ENCODE results near the gene M1AP.
"Not testable (repeated sequence)": the region's sequence is repeated elsewhere in the genome, so short reads cannot be mapped to it uniquely, and the experiment has no call there.

Gene M1AP

DNA sequence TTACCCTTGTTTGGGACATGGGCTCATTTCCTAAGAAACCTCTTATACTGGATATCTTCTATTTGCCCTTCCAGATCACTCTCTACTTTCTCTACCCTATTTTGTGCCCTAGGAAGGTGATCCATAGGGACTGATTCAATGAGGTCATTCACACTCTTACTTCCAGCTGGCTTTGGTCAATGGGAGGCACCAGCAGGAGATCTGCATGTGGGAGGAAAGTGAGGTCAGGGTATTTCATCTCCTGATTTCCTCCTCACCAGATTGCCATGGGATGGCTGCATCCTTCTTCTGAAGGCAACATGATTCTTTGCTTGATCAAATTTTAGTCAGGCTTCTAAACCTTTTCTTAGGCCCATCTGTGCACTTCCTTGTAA is 15.2 kb downstream of the M1AP start:
- Histone ChIP-seq H4K8ac (ENCODE audit: low read depth, low read length) (no peak overlapping the region), H2BK15ac (ENCODE audit: low read length) (no peak overlapping the region), H2BK12ac (ENCODE audit: low read length) (no peak overlapping the region), H3K4me1 (ENCODE audit: control insufficient read depth in 2 of 2, insufficient read depth in 1 of 2, low read depth in 1 of 2, low read length in 2 of 2) (peaks cover 0 to 7% of the 10 kb centered on the region in 2 donors), H4K91ac (ENCODE audit: low read depth, low read length, poor library complexity) (no peak overlapping the region), H3K4me3 (ENCODE audit: low read length in 2 of 2) (no peak overlapping the region), H2BK120ac (ENCODE audit: low read depth, low read length) (no peak overlapping the region), H3K27me3 (ENCODE audit: control insufficient read depth in 3 of 3, insufficient read depth in 3 of 3, low read depth in 1 of 3, low read length in 3 of 3) (peaks cover 0 to 36% (median 0%) of the 10 kb centered on the region in 3 experiments), H3K4ac (ENCODE audit: low read length) (no peak overlapping the region), H3K4me2 (ENCODE audit: insufficient read depth, low read length, poor library complexity, severe bottlenecking) (no peak overlapping the region), H2BK5ac (ENCODE audit: low read length) (no peak overlapping the region), H3K9me3 (replicated peaks in 1 of 2; ENCODE audit: control insufficient read depth in 2 of 2, insufficient read depth in 1 of 2, low read depth in 1 of 2, low read length in 2 of 2) (no peaks in the 10 kb centered on the region), H2AK5ac (ENCODE audit: low read depth, low read length) (no peak overlapping the region), H3K36me3 (replicated peaks in 1 of 2; ENCODE audit: control insufficient read depth in 2 of 2, insufficient read depth in 2 of 2, low read length in 2 of 2) (no peaks in the 10 kb centered on the region), H2AFZ (ENCODE audit: low read length) (no peak overlapping the region), H3K27ac (replicated peaks; ENCODE audit: low read length) (no peak overlapping the region), H3K18ac (ENCODE audit: low read length) (no peak overlapping the region), H3K79me1 (ENCODE audit: low read depth, low read length) (no peaks in the 10 kb centered on the region), H3K14ac (ENCODE audit: low read length) (no peak overlapping the region), H3K23ac (ENCODE audit: low read depth, low read length, poor library complexity) (no peak overlapping the region), H3K9ac (ENCODE audit: low read depth, low read length, poor library complexity) (no peak overlapping the region)
- DNase-seq (ENCODE audit: low spot score), result no peak

DNA sequence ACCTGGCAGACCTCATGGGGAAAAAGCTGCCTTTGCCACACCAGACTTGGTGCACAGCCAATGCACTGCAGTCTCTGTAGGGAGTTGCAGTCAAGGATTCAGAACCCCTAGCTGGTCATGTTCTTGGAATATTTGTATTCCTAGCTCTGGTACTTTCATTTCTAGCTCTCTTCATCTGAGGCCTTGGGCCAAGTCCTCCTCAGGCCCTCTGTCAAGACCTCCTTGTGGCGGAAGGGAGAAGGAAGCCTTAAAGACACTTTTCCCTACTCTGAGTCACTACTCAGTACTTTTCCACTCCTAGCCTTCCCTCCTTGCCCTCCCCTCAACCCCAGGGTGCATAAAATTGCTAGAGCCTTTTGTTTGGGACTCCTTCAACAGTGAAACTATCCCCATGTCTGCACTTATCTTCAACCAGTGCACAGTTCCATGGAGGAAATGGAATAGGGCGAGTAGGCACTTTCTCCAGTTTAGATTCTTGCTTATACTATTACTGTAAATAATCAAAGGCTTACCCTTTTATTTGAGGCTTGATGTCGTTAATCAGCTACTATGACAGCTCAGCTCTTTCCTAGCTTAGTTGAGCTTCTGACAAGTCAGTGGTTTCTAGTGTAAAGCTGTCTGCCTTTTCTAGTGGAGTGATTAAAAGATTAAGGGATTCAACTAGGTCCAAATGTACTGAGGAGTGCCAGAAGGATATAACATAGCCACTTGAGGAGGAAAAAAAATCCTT is 15.8 kb downstream of the M1AP start:
- Histone ChIP-seq H2BK5ac (ENCODE audit: low read length) (no peak overlapping the region), H3K18ac (ENCODE audit: low read length) (no peak overlapping the region)
- no peak for DNase-seq (ENCODE audit: low spot score)

DNA sequence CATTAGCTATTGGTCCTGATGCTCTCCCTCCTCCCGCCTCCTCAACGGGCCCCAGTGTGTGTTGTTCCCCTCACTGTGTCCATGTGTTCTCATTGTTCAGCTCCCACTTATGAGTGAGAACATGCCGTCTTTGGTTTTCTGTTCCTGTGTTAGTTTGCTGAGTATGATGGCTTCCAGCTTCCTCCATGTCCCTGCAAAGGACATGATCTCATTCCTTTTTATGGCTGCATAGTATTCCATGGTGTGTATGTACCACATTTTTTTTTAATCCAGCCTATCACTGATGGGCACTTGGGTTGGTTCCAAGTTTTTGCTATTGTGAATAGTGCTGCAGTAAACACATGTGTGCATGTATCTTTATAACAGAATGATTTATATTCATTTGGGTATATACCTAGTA is 17.7 kb downstream of the M1AP start:
- H3K23ac ChIP-seq (ENCODE audit: low read depth, low read length, poor library complexity); H3K79me1 ChIP-seq (ENCODE audit: low read depth, low read length); H3K4ac ChIP-seq (ENCODE audit: low read length); H2BK15ac ChIP-seq (ENCODE audit: low read length); H2BK5ac ChIP-seq (ENCODE audit: low read length); H4K91ac ChIP-seq (ENCODE audit: low read depth, low read length, poor library complexity); H3K9me3 ChIP-seq (replicated peaks in 1 of 2; ENCODE audit: control insufficient read depth in 2 of 2, insufficient read depth in 1 of 2, low read depth in 1 of 2, low read length in 2 of 2); H3K4me2 ChIP-seq (ENCODE audit: insufficient read depth, low read length, poor library complexity, severe bottlenecking); H2AFZ ChIP-seq (ENCODE audit: low read length); H3K36me3 ChIP-seq (replicated peaks in 1 of 2; ENCODE audit: control insufficient read depth in 2 of 2, insufficient read depth in 2 of 2, low read length in 2 of 2); H4K8ac ChIP-seq (ENCODE audit: low read depth, low read length); H3K14ac ChIP-seq (ENCODE audit: low read length); H2BK120ac ChIP-seq (ENCODE audit: low read depth, low read length); H3K4me3 ChIP-seq (ENCODE audit: low read length in 2 of 2); H3K9ac ChIP-seq (ENCODE audit: low read depth, low read length, poor library complexity); H3K18ac ChIP-seq (ENCODE audit: low read length); H3K4me1 ChIP-seq (ENCODE audit: control insufficient read depth in 2 of 2, insufficient read depth in 1 of 2, low read depth in 1 of 2, low read length in 2 of 2); H2AK5ac ChIP-seq (ENCODE audit: low read depth, low read length); H3K27ac ChIP-seq (replicated peaks; ENCODE audit: low read length); DNase-seq (ENCODE audit: low spot score); H2BK12ac ChIP-seq (ENCODE audit: low read length): not testable (repeated sequence)
- H3K27me3 ChIP-seq (ENCODE audit: control insufficient read depth in 3 of 3, insufficient read depth in 3 of 3, low read depth in 1 of 3, low read length in 3 of 3), result peaks cover 0 to 19% (median 0%) of the 10 kb centered on the region in 3 experiments
- no CpG with 5 or more reads among the region's 3 CpGs for WGBS, 2 donors (ENCODE audit: extremely low coverage in 2 of 2, insufficient read length in 2 of 2, insufficient replicate concordance in 1 of 2)

More for the DNA sequence above, 15.8 kb downstream of the M1AP start:
- Histone ChIP-seq H4K8ac (ENCODE audit: low read depth, low read length) (no peak overlapping the region), H3K4me1 (ENCODE audit: control insufficient read depth in 2 of 2, insufficient read depth in 1 of 2, low read depth in 1 of 2, low read length in 2 of 2) (peaks cover 0 to 7% of the 10 kb centered on the region in 2 donors), H3K9ac (ENCODE audit: low read depth, low read length, poor library complexity) (no peak overlapping the region), H3K36me3 (replicated peaks in 1 of 2; ENCODE audit: control insufficient read depth in 2 of 2, insufficient read depth in 2 of 2, low read length in 2 of 2) (no peaks in the 10 kb centered on the region), H3K4me2 (ENCODE audit: insufficient read depth, low read length, poor library complexity, severe bottlenecking) (no peak overlapping the region), H3K27ac (replicated peaks; ENCODE audit: low read length) (no peak overlapping the region), H2BK120ac (ENCODE audit: low read depth, low read length) (no peak overlapping the region), H3K4me3 (ENCODE audit: low read length in 2 of 2) (no peak overlapping the region), H2AFZ (ENCODE audit: low read length) (no peak overlapping the region), H2AK5ac (ENCODE audit: low read depth, low read length) (no peak overlapping the region), H3K14ac (ENCODE audit: low read length) (no peak overlapping the region), H3K4ac (ENCODE audit: low read length) (no peak overlapping the region), H2BK12ac (ENCODE audit: low read length) (no peak overlapping the region), H3K79me1 (ENCODE audit: low read depth, low read length) (no peaks in the 10 kb centered on the region), H2BK15ac (ENCODE audit: low read length) (no peak overlapping the region), H3K23ac (ENCODE audit: low read depth, low read length, poor library complexity) (no peak overlapping the region), H3K27me3 (ENCODE audit: control insufficient read depth in 3 of 3, insufficient read depth in 3 of 3, low read depth in 1 of 3, low read length in 3 of 3) (peaks cover 0 to 32% (median 0%) of the 10 kb centered on the region in 3 experiments), H3K9me3 (replicated peaks in 1 of 2; ENCODE audit: control insufficient read depth in 2 of 2, insufficient read depth in 1 of 2, low read depth in 1 of 2, low read length in 2 of 2) (no peaks in the 10 kb centered on the region), H4K91ac (ENCODE audit: low read depth, low read length, poor library complexity) (no peak overlapping the region)
- WGBS, 2 donors (ENCODE audit: extremely low coverage in 2 of 2, insufficient read length in 2 of 2, insufficient replicate concordance in 1 of 2), result no CpG with 5 or more reads among the region's 3 CpGs

DNA sequence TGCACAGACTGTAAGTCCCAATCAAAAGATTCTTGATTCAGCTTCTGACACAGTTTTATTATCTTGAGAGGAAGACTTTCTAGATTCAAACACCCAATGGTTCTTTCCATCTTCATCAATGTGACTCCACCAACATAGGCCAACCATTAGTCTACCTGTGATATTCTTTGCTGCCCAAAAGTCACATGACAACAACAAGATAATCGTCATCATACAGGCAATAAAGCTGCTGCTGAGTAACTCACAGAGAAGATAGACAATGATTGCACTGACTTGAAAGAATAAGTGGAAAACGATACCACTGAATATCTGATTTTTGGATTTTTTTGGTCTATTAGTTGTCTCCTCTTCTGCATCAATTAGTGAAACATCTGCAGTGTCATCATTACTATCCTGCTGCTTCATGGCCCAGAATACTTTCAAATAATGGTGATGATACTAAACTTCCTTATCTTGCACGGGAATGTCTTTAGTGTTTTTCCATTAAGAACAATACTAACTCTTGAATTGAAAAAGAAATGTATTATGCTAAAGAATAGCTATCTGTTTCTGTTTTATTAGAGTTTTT is 19.5 kb downstream of the M1AP start:
- Histone ChIP-seq H3K4me1 (ENCODE audit: control insufficient read depth in 2 of 2, insufficient read depth in 1 of 2, low read depth in 1 of 2, low read length in 2 of 2) (peaks cover 0 to 7% of the 10 kb centered on the region in 2 donors), H3K23ac (ENCODE audit: low read depth, low read length, poor library complexity) (no peak overlapping the region), H2AK5ac (ENCODE audit: low read depth, low read length) (no peak overlapping the region), H2BK12ac (ENCODE audit: low read length) (no peak overlapping the region), H3K9me3 (replicated peaks in 1 of 2; ENCODE audit: control insufficient read depth in 2 of 2, insufficient read depth in 1 of 2, low read depth in 1 of 2, low read length in 2 of 2) (no peaks in the 10 kb centered on the region), H3K27me3 (ENCODE audit: control insufficient read depth in 3 of 3, insufficient read depth in 3 of 3, low read depth in 1 of 3, low read length in 3 of 3) (peaks cover 0 to 7% (median 0%) of the 10 kb centered on the region in 3 experiments), H3K4me3 (ENCODE audit: low read length in 2 of 2) (no peak overlapping the region), H3K4me2 (ENCODE audit: insufficient read depth, low read length, poor library complexity, severe bottlenecking) (no peak overlapping the region), H2BK5ac (ENCODE audit: low read length) (no peak overlapping the region), H3K79me1 (ENCODE audit: low read depth, low read length) (no peaks in the 10 kb centered on the region), H3K18ac (ENCODE audit: low read length) (no peak overlapping the region), H3K27ac (replicated peaks; ENCODE audit: low read length) (no peak overlapping the region), H3K36me3 (replicated peaks in 1 of 2; ENCODE audit: control insufficient read depth in 2 of 2, insufficient read depth in 2 of 2, low read length in 2 of 2) (no peaks in the 10 kb centered on the region), H2BK15ac (ENCODE audit: low read length) (no peak overlapping the region), H2BK120ac (ENCODE audit: low read depth, low read length) (no peak overlapping the region), H4K8ac (ENCODE audit: low read depth, low read length) (no peak overlapping the region), H3K14ac (ENCODE audit: low read length) (no peak overlapping the region), H2AFZ (ENCODE audit: low read length) (no peak overlapping the region), H4K91ac (ENCODE audit: low read depth, low read length, poor library complexity) (no peak overlapping the region), H3K9ac (ENCODE audit: low read depth, low read length, poor library complexity) (no peak overlapping the region), H3K4ac (ENCODE audit: low read length) (no peak overlapping the region)
- DNase-seq (ENCODE audit: low spot score), result no peak
- WGBS, 2 donors (ENCODE audit: extremely low coverage in 2 of 2, insufficient read length in 2 of 2, insufficient replicate concordance in 1 of 2), result no CpG with 5 or more reads among the region's 3 CpGs

Data from neuronal stem cell (in vitro differentiated cells).